ENCODE results near the gene SPAG9. TPM values are rescaled to one million over a fixed set of nuclear protein-coding genes. Genes with fewer than 3 reads are reported as not detected.

SPAG9 gene
- total RNA-seq, 1 experiment from 2014 or later = 129 TPM

DNA sequence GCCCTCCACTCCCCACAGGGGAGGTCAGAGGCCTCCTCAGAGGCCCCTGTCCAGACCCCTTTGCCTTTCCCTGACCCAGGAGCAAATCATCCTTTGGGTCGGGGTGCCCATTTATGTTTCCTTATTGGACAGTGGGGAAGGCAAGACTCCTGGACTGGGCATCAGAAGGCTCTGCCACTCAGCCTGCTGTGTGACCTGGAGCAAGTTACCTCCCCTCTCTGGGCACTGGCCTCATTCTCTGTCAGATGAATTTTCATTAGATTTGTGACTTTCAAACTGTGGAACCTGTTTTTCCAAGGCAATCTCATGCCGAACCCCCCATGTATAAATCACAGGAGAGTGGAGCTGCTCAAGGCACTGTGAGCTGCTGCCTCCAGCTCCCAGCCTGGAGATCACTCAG lies 207.5 kb downstream of the SPAG9 start:
- TF ChIP-seq, protein P1, sequence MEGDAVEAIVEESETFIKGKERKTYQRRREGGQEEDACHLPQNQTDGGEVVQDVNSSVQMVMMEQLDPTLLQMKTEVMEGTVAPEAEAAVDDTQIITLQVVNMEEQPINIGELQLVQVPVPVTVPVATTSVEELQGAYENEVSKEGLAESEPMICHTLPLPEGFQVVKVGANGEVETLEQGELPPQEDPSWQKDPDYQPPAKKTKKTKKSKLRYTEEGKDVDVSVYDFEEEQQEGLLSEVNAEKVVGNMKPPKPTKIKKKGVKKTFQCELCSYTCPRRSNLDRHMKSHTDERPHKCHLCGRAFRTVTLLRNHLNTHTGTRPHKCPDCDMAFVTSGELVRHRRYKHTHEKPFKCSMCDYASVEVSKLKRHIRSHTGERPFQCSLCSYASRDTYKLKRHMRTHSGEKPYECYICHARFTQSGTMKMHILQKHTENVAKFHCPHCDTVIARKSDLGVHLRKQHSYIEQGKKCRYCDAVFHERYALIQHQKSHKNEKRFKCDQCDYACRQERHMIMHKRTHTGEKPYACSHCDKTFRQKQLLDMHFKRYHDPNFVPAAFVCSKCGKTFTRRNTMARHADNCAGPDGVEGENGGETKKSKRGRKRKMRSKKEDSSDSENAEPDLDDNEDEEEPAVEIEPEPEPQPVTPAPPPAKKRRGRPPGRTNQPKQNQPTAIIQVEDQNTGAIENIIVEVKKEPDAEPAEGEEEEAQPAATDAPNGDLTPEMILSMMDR (IDR thresholded peaks at IDR 0.05; ENCODE audit: unreplicated experiment) = no peak
- CTCF ChIA-PET = interaction anchor here (0.5 to 0.7 kb wide), 4 partner anchors 8 to 371 kb away, joined by 5 to 10 read pairs (median 6); no protein-coding TSS in a partner anchor
- BruUV-seq (replicated peaks) = no TSS peak

More for the DNA sequence above, 207.5 kb downstream of the SPAG9 start:
- peaks cover 47% of the 10 kb centered on the region for H3K4me1 Mint-ChIP-seq (ENCODE audit: low read depth, unreplicated experiment)
- no peak overlapping the region for H3K4me3 Mint-ChIP-seq (ENCODE audit: low read depth, unreplicated experiment)
- peaks cover 35% of the 10 kb centered on the region for H3K36me3 Mint-ChIP-seq (ENCODE audit: insufficient read depth, unreplicated experiment)
- H3K9me3 Mint-ChIP-seq (ENCODE audit: low read depth, unreplicated experiment) = no peaks in the 10 kb centered on the region
- intact Hi-C loops (cut with micrococcal nuclease; ENCODE audit: unreplicated experiment) = no loop called here
- no peak overlapping the region for H3K27ac Mint-ChIP-seq (ENCODE audit: unreplicated experiment)
- DNase-seq = no peak
- no peaks in the 10 kb centered on the region for H3K27me3 Mint-ChIP-seq (ENCODE audit: unreplicated experiment)

Other genes starting within 250 kb of the SPAG9 start
- gene NME1, start 32.7 kb upstream of the SPAG9 start, total RNA-seq (2022) = 351 and 365 TPM in 2 replicates
- gene NME2, start 45.5 kb upstream of the SPAG9 start, total RNA-seq (2022) = 944 and 1,060 TPM in 2 replicates
- 35.6 and 38.4 TPM in 2 replicates for gene MBTD1, start 139.2 kb upstream of the SPAG9 start, total RNA-seq (2022)
- 66.7 and 68.5 TPM in 2 replicates for gene UTP18, start 139.7 kb upstream of the SPAG9 start, total RNA-seq (2022)

Data from Calu3 (cell line).